GM12865 (cell line): ENCODE data around the gene POU6F2.

ENCODE experiments used
- DNase-seq: peaks from one replicate; pipeline ENCODE4 v3.0.0; 2010; ENCODE audit warnings: low read depth
- H3K4me3 ChIP-seq: 2 replicates; pipeline ENCODE4 v1.5.1; 2011; ENCODE audit warnings: mild to moderate bottlenecking, low read depth, low read length, control low read depth
- TF ChIP-seq, protein P1 (sequence below): IDR thresholded peaks from 2 replicates; pipeline ENCODE4 v1.5.1; 2011; ENCODE audit warnings: low read length, control low read depth, low read depth, inconsistent platforms; ENCODE audit not compliant: insufficient read depth; ENCODE audit errors: missing control alignments

Gene POU6F2

DNA sequence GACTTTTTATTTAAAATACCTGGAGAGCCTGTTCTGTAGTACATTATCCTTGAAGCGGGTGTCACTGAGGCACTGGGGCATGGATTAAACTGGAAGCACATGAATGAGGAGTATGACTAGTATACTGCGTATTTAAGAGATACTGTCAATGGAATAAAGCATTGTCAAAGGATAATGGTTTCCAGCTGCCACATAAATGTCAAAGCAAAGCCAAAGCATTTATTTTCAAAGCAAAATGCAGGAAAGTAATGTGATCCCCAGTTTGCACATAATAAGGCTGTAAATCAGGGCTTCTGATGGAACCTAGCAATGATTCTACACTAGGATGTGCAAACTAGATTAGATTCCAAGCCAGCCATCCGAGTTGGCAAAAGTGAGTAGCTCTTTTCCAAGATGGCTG lies 240.1 kb downstream of the POU6F2 start:
- TF ChIP-seq, protein P1, sequence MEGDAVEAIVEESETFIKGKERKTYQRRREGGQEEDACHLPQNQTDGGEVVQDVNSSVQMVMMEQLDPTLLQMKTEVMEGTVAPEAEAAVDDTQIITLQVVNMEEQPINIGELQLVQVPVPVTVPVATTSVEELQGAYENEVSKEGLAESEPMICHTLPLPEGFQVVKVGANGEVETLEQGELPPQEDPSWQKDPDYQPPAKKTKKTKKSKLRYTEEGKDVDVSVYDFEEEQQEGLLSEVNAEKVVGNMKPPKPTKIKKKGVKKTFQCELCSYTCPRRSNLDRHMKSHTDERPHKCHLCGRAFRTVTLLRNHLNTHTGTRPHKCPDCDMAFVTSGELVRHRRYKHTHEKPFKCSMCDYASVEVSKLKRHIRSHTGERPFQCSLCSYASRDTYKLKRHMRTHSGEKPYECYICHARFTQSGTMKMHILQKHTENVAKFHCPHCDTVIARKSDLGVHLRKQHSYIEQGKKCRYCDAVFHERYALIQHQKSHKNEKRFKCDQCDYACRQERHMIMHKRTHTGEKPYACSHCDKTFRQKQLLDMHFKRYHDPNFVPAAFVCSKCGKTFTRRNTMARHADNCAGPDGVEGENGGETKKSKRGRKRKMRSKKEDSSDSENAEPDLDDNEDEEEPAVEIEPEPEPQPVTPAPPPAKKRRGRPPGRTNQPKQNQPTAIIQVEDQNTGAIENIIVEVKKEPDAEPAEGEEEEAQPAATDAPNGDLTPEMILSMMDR = no peak
- no peak for DNase-seq
- H3K4me3 ChIP-seq = no peak overlapping the region

DNA sequence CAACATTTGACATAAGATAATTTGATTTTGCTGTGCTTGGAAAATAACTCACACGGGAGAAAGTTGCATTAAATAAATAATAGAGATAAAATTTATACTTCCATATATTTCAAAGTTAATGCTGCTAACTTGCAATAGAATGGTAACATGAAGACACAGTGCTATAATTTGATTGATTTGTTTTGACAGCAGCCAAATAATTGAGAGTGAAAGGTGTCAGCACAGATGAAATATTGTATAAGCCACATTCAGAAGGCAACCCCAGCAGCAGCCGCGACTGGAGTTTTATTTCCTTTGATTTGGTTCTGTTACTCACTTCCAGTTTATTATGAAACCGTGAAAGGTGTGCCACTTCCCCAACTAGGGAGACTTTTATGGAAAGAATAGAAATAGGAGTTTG lies 242.2 kb downstream of the POU6F2 start:
- no peak overlapping the region for H3K4me3 ChIP-seq
- no peak for DNase-seq
- TF ChIP-seq, protein P1 = no peak

DNA sequence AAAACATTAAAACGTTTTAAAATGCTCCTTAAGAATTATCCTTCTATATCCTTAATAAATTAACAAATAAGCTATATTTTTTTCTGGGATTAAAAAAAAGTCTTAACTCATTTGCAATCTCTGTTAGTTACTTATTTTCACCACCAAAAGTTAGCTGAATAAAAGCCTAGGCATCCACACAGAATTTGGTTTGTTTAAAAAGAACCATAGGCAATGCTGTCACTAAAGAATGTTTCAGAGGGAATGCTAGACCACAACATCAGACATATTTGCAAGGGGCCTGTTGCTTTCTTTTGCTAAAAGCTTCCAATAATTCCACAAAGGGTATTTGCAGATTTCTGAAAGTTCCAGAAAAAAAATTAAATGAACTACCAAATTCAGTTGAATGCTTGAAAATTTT lies 244.2 kb downstream of the POU6F2 start:
- TF ChIP-seq, protein P1 = no peak
- no peak for DNase-seq

DNA sequence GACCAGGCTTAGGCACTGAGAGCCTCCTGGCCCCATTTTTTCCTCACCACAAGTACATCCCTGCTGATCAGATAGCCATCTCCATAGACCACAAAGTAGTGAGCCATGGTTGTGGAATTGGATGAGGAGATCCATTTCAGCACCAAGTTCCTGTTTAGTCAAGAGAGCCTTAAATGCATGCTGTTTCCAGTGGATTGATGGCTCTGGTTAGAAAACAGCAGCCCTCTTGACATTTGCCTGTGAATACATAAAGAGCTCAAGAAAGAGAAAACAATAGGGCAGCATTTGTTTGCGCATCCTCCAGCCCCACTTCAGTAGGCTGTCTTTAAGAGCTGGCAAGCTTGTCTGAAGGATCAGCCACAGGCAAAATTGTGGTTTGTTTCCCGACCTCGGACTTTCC lies 251.2 kb downstream of the POU6F2 start:
- TF ChIP-seq, protein P1 = no peak
- DNase-seq = no peak

More for the DNA sequence above, 244.2 kb downstream of the POU6F2 start:
- H3K4me3 ChIP-seq = no peak overlapping the region

DNA sequence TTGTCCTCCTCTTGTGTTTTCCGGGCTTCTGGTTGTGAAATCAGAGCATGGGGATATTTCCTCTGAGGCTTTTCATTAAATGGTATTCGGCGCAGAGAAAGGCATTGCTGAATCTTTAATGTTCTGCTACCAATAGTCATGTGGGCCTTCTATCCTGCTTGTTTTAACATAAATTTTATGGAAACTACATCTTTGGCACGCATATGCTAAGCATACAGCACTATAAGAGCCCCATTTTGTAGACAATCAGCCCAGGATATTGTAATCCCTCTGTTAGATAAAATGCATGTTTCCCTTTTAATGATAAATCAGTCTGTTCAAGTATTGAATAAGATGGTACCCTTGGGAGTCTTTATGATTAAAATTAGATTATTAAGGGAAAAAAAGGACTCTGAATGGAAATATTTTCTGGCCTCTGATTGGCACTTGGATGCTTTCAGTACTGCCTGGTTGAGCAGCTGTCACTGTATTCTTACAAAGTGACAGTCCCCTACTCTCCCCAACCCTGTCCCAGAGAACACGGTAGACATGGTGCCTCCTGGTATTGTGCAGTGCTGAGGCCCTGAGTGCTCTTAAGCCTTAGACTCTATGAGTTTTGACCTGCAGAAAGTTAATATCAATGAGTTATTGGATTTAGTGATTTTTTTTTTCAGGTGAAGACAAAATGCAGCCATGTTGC lies 256.3 kb downstream of the POU6F2 start:
- TF ChIP-seq, protein P1 = no peak
- H3K4me3 ChIP-seq = no peak overlapping the region
- DNase-seq = no peak

More for the DNA sequence above, 251.2 kb downstream of the POU6F2 start:
- H3K4me3 ChIP-seq = no peak overlapping the region

DNA sequence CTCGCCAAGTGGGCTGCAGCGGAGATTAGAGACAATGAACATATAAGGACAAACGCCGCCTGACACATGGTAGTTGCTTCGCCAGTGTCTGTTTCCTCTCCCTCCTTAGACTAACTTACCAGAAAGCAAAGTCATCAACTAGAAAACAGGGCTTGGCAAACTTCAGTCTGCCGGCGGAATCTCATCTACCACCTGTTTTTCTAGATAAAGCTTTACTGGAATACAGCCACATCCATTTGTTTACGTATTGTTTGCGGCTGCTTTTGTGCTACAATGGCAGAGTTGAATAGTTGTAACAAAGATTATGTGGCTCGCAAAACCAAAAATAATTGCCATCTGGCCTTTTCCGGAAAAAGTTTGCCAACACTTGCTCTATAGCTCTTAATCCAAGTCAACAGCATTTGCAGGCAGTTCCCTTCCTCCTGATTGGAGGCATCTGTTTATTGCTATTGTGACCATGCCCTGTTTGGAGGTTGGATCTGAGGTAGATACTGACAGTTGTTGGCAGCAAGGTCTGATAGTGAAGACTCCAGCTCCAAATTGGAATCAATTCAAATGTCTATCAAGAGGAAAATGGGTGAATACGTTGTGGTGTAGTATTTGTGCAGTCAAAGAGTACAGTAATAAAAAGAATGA lies 260.6 kb downstream of the POU6F2 start:
- TF ChIP-seq, protein P1 = no peak
- H3K4me3 ChIP-seq = no peak overlapping the region
- DNase-seq = no peak

DNA sequence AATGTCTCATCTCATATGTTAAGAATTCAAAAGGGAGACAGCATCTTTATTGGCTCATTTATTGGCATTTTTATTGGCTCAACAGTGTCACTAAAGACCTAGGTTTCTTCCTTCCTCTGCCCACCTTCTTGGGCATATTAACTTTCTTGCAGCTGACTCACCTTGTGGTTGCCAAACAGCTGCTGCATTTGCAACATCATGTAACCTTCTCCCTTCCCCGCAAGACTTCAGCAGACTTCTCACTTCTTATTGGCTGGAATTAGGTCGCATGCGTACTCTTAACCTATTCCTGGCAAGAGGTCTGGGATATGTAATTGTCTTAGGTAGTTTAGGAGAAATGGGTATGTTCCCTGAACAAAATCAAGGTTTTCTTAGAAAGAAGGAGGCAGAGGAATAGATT lies 263.2 kb downstream of the POU6F2 start:
- no peak for DNase-seq
- TF ChIP-seq, protein P1 = no peak
- H3K4me3 ChIP-seq = no peak overlapping the region
